ENCODE results near the gene MTF1.

GRCh38 chr1:37901191-37901892 is 42.0 kb upstream of the MTF1 start:
- TF ChIP-seq CTCF (IDR thresholded peaks at IDR 0.05; ENCODE audit: low read depth, low read length) (no peak), EZH2phosphoT487 (IDR thresholded peaks at IDR 0.05; ENCODE audit: low read depth) (no peak)
